Measurements from ENCODE around the gene B4GALT3.
A peak's percentile ranks its signal among the peaks of the same experiment; 100 is the strongest.

B4GALT3 gene

DNA sequence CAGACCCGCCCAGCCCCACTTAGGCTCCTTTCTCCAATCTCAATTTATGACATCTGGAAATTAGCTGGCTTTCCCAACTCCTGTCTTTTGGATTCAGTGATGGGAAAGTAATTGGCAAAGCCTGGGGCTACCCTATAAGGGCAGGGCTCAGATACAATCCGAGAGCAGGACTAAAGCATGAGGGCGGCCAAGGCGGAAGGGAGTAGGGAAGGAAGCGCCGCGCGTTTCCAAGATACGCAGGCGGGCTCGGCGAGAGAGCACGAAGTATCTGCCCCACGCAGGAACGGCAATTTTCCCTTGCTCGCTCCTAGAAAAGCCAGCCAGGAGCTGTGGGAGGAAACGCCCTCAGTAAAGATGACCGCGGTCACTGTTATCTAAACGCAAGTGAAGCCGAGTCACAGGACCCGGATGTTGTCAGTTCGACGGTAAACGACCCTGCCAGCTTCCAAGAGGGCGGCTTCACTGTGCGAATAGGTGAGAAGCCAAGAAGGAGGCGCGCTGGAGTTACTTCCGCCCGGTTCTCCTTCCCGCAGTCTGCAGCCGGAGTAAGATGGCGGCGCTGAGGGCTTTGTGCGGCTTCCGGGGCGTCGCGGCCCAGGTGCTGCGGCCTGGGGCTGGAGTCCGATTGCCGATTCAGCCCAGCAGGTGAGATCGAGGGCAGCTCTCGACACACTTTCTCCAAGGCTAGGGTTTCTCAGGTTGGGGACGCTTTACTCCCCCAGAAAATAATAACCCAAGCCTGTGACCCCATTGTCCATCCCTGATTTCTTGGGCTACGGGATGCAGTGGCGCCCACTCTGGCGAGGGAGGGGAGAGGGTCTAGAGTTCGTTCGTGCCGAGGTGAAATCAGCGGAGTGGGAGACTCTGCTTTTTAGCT, 24.8 kb upstream of the B4GALT3 start, which contains the start of gene NDUFS2:
NDUFS2 (plus strand) TSS at position 532 of the 877 bp plus-strand sequence; CDS start at position 551, 19 bp downstream.
- DNase-seq, result peak; percentile 98

- DNase-seq, result no peak
Observed at GRCh38 chr1:161200992-161201835, 23.9 kb upstream of the B4GALT3 start.

DNA sequence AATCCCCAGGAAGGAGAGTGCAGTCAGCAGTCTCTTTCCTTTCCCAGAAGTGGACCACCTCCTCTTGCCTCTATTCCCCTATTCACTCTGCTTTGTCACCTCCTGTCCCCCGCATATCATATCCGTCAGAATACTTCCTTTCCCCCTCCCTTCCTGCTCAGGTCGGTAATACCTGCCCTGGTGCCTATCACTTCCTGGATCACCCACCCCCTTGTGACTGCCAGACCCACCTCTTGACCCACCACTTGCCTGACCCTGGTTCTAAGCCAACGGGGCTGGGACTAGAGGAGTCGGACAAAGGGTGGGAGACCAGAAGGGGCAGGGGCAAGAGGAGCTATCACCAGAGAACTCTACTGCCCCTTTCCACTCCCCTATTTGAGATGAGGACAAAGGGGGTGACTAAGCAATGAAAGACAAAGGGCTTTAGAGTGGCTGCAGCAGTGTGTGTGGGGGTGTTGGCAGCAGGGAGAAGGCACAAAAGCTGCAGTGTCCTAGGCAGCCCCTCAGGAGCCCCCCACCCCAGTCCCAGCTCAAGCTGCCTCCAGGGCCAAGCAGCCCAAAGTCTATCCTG, 23.2 kb upstream of the B4GALT3 start:
- DNase-seq, result no peak

DNA sequence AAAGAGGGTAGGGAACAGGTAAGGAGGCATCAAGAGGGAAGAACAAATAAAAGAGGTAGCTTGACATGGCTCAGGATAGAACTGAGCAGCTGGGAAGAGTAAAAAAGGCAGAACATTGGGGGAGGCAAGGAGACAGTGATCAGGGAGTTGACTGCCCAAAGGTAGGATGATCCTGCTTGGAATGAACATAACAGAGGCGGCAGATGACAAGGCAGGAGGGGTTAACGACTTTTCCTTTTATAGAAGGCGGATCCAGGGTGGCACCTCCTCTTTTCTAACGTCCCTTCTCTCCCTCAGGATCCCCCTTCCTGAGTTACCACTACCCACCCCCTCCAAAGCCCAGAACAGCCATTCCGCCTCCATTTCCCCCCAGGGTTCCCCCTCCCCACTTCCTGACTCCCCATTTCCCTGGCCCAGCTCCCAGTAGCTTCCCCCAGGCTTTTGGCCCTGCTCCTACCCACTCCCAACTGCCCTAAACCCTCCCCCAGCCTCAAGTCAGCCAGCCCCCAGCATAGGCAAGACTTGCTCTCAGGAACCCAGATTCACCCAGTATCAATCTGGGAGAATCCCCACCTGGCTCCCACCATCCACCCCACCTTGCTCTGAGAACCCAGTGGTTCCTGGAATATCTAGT, 22.3 kb upstream of the B4GALT3 start:
- DNase-seq, result no peak

DNA sequence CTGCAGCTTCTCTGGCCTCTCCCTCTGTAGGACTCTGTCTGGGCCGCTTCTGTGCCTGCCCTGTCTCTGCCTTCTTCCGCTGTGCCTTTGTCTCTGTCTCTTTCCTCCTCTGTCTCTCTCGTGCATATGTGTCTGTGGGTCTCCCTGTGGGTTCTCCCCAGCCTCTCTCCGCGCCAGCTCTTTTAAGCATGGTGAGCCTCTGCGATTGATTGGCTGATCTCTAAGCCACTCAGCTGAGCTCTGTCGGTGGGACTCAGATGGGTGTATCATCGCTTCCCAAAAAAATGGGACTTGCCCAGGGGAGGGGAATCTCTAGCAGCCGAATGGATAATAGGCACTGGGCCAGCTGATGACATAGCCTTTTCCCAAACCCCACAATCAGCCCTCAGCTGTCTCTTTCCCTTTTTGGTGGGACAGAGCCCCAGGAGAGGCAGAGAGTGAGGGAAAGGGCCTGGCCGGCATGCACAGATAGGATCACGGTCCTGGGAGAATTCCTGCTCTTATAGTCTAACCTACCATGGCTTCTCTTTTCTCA, 21.7 kb upstream of the B4GALT3 start, which contains the start of gene ADAMTS4:
ADAMTS4 (minus strand) TSS at position 158 of the 535 bp plus-strand sequence. CDS start 427 bp downstream, outside the sequence.
- no peak for DNase-seq

GRCh38 chr1:161198194-161198896, 21.0 kb upstream of the B4GALT3 start:
- DNase-seq, result no peak

GRCh38 chr1:161197560-161198193, 20.4 kb upstream of the B4GALT3 start:
- DNase-seq, result no peak

DNA sequence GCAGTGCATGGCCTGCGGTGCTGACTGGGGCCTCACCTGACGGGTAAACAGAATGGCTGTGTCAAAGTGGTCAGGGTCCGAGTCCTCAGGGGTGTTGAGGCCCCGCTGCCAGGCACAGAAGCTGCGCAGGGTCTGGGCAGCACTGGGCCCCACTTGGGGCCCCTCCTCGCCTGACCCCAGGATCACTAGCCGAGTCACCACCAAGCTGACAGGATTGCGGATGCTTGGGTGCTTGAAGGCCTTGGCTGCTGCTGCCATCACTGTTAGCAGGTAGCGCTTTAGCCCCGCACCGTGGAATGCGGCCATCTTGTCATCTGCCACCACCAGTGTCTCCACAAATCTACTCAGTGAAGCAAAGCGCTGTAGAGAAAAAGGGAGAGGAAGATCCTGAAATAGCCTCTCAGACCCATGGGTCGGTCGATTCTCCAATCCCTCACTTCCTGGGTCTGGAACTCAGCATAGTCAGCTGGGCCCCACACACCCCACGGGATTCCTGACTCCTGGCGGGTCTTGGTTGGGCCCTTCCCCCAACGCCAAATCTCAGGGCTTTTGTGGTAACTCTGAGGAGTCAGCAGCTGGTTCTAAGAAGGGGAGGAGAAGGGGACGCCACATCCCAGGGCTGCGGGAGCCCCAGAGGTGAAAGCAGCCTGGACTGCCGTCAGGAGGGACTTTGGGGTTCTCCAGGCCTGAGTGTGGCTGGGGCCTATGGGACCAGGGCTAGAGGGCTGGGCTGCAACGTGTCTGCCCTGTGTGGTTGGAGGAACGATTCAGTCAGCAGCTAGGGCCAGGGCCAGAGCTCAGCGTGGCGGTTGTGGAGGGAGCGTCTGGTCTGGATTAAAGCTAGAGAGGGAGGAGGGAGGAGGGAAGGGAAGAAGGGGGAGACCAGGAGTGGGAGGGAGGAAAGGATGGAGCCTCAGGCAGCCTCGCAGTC, 19.5 kb upstream of the B4GALT3 start:
- no peak for DNase-seq

DNA sequence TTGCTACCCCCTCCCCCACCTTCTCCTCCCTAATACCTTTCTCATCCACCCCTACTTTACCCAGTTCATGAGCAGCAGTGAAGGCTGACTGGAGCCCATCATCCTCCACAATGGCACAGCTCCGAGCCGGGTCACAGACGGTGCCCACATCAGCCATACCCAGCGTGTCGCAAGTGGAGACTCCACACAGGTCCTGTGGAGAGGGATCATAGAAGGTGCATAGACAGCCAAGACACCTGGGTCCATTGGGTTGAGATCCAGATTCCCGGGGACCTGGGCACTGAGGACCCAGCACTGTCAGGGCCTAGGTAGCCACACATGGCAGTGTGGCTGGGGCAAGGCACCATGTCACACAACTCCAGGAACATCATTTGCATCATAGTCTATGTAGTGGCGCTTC, 18.8 kb upstream of the B4GALT3 start:
- no peak for DNase-seq

DNA sequence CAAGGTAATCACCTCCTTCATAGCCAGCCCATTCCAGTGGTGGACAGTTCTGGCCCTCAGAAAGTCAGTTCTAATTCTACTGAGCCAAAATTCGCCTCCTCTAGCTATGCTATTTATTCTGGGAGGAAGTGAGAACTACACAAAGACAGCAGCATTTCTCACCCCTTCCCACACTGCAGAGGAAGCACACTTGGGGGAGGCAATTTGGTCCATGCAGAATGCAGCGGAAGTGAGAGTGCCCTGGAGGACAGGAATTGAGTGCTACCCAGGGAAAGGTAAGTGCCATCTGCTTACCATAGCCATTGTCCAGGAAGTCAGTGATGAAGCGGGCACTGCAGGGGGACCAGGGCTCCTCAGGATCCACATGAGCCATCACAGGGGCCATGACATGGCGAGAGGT, 17.9 kb upstream of the B4GALT3 start:
- no peak for DNase-seq

- DNase-seq, result no peak
Observed at GRCh38 chr1:161193561-161194235, 16.4 kb upstream of the B4GALT3 start.

- DNase-seq, result peak; percentile 81
Observed at GRCh38 chr1:161192476-161193465, 15.5 kb upstream of the B4GALT3 start.

DNA sequence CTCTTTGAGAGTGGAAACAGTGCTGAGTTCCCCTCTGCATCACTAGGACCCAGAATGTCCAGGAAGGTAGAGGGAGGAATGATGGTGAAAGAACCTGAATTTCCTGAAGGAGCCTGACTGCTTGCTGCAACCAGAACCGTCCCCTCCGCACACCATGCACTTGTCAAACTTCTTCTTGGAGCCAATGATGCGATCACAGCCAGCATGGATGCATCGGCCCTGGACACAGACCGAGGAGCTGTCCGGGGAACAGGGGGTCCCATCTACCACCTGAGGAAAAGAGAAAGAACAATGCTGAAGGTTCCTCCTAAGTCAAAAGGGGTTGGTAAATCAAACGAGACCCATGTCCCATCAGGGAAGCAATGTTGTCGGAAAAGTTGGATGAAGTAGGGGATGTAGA, 14.7 kb upstream of the B4GALT3 start:
- no peak for DNase-seq

DNA sequence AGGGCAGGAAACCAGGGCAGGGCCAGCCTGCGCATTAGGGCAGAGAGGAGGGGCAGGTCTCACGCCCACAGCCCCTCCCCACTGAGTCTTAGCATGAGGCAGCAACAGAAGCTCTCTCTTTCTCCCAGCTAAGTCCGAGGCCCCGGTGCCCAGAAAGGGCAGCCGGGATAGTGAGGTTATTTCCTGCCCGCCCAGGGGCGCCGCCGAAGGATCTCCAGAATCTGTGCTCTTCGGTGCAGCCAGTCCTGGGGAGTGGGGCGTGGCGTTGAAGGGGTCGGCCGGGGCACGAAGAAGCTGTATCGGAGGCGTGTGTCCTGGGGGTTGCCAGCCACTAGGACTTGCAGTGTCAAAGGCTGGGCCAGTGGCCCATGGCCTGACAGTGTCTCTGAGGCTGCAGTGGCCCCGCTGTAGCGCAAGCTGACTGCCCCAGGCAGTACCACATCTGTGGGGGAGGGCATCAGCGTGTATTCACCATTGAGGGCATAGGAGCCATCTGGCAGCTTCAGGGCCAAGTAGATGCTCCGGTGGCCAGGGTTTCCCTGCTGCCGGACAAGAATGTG, 13.7 kb upstream of the B4GALT3 start:
- DNase-seq, result no peak

DNA sequence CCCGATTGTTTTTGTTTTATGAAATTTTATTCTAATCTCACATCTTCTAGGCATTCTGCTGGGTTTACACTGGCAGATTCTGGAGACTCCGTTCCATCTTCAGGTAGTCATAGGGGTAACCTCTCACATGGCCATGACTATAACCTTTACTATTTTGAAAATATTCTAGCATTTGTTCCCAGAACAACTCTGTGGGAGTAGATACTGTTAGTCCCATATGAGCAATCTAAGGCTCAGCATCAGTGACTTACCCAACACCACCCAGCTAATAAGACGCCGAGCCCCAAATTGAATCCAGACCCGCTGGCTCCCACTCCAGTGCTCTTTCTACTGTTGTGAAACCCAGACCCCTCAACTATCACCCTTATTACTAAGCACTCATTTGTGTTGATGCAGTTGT, 11.7 kb upstream of the B4GALT3 start:
- DNase-seq, result no peak

DNA sequence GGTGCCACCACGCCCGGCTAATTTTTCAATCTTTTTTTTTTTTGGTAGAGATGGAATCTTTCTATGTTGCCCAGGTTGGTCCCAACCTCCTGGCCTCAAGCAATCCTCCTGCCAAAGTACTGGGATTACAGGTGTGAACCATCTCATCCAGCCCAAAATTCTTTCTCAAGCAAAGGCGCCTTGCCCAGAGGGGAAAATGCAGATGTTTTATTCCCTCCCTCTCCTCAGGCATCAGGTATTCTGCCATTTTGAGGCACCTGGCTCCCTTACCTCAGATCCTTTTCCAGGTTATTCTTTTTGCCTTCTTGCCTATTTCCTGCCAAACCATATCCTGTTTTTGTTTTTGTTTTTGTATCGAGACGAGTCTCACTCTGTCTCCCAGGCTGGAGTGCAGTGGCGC, 11.1 kb upstream of the B4GALT3 start:
- DNase-seq, result no peak

DNA sequence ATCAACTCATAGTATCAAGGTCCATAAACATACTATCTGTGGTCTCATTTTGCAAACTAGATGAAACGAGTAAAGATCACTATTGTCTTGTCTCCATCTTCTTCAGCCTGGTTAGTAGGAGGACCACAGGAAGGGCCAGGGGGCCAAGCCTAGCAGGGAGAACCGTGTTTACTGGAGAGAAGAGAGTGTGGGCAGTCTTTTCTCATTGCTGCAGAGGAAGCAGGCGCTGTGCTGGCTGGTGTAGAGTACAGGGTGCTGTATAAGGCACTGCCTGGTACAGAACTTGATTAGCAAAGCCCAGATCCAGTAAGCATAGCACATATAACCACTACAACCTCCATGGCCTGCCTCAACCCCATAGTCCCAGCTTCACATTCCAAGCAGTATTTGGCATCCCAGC, 10.0 kb upstream of the B4GALT3 start:
- no peak for DNase-seq

DNA sequence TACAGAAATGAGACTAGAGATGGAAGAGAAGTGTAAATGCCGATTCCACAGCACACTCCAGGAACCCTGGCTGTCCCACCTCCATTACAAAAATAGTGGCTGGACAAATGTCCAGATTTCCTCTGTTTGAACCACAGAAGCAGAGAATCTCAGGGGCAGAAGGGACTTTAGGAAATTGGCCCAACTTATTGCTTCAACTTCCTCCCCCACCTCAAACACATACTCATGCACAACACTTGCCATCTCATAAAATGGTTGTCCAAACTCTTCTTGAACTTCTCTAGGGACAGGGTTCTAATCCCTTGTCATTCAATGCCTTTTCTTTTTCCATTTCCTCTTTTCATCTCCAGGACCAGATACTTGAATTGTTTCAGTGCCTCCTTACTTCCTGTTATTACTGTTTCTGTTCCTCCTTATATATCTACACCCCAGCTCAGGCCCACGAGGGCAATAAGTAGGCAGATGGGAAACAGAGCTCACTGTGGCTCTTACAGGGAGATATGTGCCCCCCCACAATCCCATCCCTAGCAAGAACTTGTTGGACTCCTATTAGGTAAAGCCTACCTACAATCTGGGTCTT, 8.5 kb upstream of the B4GALT3 start:
- no peak for DNase-seq
